A673 (cell line): ENCODE results near the gene MED27.

Experiments used
- EZH2 ChIP-seq: fragments of 200-600 bp; sonication (generic); IDR thresholded peaks from 2 replicates; pipeline ENCODE4 v1.6.1; 2017; ENCODE audit warnings: borderline replicate concordance, low read depth, mild to moderate bottlenecking, mixed read lengths, antibody characterized with exemption, low read length; ENCODE audit not compliant: poor library complexity, severe bottlenecking
- TF ChIP-seq, protein P1 (sequence below): fragments of 300-800, 200-600 bp; sonication (generic); conservative IDR thresholded peaks from 2 replicates; pipeline ENCODE4 v1.5.1; 2017; ENCODE audit warnings: low read depth, mild to moderate bottlenecking, antibody characterized with exemption, low read length, moderate library complexity, mixed read lengths

- TF ChIP-seq, protein P1, sequence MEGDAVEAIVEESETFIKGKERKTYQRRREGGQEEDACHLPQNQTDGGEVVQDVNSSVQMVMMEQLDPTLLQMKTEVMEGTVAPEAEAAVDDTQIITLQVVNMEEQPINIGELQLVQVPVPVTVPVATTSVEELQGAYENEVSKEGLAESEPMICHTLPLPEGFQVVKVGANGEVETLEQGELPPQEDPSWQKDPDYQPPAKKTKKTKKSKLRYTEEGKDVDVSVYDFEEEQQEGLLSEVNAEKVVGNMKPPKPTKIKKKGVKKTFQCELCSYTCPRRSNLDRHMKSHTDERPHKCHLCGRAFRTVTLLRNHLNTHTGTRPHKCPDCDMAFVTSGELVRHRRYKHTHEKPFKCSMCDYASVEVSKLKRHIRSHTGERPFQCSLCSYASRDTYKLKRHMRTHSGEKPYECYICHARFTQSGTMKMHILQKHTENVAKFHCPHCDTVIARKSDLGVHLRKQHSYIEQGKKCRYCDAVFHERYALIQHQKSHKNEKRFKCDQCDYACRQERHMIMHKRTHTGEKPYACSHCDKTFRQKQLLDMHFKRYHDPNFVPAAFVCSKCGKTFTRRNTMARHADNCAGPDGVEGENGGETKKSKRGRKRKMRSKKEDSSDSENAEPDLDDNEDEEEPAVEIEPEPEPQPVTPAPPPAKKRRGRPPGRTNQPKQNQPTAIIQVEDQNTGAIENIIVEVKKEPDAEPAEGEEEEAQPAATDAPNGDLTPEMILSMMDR: no peak
- TF ChIP-seq EZH2: no peak
These were observed 38.0 kb upstream of the MED27 start for GRCh38 chr9:132117694-132118093.
